ENCODE data around the gene PIEZO2.
A peak's percentile ranks its signal among the peaks of the same experiment; 100 is the strongest.
"Not testable (repeated sequence)": the region's sequence is repeated elsewhere in the genome, so short reads cannot be mapped to it uniquely, and the experiment has no call there.

The PIEZO2 gene

DNA sequence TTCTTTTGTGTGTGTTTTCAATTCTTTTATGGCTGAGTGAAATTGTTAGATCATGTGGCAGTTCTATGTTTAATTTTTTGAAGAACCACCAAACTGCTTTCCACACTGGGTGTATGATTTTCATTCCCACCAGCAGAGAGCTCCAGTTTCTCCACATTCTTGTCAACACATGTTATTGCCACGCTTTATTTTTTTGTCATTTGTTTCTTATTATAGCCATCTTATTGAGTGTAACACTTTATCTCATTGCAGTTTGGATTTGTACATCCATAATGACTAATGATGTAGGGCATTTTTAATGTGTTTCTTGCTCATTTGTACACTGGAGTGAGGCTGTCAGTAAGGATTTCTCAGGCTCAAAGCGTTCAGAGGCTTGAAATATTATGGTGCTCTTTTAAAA lies 184.2 kb downstream of the PIEZO2 start:
- DNase-seq (ENCODE audit: low read depth) = no peak

- DNase-seq (ENCODE audit: low read depth) = no peak
These were observed 195.7 kb downstream of the PIEZO2 start for GRCh38 chr18:10953672-10954071.

DNA sequence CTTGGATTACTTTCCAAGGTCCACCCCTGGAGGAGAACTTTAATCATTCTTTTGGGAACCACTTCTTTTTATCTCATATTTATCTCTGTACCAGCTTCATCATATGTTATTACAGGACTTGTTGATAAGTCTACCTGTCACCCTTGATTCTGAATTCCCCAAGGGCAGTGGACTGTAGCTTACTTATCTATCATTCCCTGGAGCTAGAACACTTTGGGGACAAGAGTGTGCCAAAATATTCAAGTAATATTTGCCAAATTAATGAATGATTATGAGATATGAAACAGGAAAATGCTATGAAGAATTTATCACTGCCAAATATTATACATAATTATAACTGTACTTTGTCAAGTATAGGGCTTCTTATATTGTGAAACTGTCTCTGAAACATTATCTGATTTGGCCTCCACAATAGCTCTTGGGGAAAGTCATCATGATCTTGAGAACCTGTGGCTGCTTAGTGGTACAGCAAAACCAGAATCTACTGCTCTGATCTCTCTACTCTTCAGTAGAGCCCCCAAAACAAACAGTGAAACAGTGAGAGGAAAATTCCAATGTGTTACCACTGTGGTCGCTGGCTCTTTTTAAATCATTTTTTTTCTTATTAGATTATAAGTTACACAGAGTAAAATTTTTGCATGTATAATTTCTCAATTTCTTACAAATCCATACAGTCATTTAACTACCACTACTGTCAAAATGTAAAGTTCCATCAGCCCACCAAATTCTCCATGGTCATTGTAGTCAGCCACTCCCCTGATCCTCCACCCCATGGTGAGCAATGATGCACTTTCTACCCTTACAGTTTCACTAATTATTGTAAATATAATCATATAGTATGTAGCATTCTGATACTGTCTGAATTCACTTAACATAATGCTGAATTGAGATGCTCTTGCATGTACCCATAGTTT lies 197.5 kb downstream of the PIEZO2 start:
- DNase-seq (ENCODE audit: low read depth) = no peak

DNA sequence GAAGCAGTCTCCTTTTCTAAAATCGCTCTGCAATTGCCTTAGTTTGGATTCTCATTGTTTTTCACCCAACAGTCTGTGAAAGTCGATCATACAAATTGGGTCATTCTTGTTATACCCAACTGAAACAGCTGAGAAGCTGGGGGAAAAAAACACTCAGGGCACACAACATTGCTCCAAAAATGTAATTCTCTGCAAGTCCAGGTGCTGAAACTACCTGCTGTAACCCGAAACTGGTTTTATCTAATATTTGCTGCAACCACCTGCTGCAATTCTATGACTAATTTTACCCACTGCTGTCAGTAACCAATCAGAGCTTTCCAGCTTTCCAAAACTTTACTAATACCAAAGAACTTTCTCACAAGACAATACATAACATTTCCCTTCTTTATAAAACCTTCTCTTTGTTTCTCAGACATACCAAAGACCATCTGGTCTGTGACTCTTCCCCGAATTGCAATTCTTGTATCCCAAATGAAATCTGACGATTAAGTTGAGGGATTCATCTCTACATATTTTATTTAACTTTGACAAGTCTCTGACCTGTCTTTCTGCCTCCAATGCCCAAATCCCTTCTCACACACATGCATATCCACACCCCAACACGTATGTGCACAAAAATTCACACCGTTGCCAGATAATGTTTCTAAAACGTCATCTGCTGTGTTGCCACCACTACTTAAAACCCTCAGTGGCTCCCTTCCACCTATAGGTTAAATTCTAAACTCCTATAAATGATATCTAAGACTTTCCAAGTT lies 198.3 kb downstream of the PIEZO2 start:
- no peak for DNase-seq (ENCODE audit: low read depth)

GRCh38 chr18:10950080-10950875 lies 199.1 kb downstream of the PIEZO2 start:
- no peak for DNase-seq (ENCODE audit: low read depth)

DNA sequence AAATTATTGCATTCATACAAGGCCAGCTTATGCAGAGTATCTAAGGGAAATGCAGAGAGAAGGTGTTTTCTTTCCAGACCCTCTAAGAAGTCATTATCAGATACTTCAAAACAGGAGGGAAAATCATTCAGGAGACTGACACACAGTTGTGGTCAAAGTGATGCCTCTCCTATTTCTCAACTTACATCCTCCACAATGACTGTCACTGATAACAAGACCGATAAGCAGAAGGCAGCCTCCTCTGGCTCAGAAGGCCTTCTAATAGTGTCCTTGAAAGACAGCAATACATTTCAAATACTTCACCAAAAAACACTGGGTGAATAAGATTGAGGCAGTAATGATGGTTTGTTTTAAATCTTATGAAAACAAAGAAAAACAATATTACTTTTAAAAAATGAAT lies 199.7 kb downstream of the PIEZO2 start:
- peak; percentile 19 for DNase-seq (ENCODE audit: low read depth)

DNA sequence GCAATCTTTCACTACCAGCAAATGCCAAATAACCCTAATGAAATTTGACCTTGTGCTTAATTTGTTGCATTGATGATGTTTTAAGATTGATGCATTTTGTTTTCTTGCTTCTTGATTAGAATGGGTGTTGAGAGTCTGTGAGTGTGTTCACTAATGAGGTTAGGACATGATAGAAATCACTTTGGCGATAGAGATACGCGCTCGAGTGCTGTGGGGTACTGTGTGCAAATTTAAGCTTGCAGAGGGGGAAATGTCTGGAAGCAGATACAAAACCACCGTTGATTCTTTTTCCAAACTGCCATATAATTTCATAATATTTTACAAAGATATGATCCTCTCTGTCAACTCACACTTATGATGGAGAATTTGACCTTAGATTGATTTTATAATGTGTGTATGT lies 200.9 kb downstream of the PIEZO2 start:
- DNase-seq (ENCODE audit: low read depth) = no peak

GRCh38 chr18:10946058-10946457 lies 203.3 kb downstream of the PIEZO2 start:
- DNase-seq (ENCODE audit: low read depth) = no peak

DNA sequence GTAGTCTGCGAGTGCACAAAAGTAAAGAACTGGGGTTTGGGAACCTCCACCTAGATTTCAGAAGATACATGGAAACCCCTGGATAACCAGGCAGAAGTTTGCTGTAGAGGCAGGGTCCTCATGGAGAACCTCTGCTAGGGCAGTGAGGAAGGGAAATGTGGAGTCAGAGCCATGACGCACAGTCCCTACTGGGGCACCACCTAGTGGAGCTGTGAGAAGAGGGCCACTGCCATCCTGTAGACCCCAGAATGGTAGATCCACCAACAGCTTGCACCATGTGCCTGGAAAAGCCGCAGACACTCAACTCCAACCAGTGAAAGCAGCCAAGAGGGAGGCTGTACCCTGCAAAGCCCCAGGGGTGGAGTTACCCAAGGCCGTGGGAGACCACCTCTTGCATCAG lies 206.4 kb downstream of the PIEZO2 start:
- no peak for DNase-seq (ENCODE audit: low read depth)

GRCh38 chr18:10939822-10940221 lies 209.5 kb downstream of the PIEZO2 start:
- DNase-seq (ENCODE audit: low read depth) = no peak

DNA sequence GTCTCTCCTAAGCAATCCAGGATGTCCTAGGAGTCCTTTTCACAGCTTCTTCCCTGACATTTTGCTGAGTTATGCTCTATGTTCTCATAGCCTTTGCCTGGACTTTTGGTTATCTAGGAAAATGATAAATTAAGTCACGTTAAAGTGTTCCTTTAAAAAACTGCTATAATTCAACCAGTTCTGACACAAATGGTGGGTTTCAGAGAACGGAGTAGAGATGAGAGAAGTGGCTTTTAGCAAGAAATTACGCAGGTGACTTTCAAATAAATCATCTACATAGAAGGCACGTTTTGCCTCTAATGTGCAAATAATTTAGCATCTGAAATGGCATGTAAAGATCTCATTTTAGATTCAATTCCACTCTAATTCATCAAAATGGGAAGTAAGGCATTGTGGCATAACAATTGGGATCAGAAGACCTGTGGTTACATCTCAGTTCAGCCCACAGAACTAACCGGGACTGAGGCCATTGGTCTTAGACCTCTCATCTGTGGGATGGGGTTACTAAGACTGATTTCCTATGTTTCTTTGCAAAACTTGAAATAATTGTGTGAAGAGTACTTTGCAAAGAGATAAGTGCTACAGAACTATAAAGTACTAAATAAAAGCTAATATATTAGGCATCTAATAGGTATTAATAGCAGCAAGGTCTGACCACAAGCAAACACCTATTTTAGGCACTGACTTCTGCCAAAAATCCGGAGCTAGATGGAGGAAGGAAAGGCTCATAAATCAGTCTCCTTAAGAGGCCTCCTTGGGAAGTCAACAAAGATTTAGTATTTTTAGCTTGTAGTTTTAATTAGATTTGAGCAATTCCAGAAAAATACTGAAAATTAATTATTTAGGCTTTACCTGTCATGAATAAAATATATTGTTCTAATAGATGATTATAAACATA lies 211.4 kb downstream of the PIEZO2 start:
- DNase-seq (ENCODE audit: low read depth) = no peak

DNA sequence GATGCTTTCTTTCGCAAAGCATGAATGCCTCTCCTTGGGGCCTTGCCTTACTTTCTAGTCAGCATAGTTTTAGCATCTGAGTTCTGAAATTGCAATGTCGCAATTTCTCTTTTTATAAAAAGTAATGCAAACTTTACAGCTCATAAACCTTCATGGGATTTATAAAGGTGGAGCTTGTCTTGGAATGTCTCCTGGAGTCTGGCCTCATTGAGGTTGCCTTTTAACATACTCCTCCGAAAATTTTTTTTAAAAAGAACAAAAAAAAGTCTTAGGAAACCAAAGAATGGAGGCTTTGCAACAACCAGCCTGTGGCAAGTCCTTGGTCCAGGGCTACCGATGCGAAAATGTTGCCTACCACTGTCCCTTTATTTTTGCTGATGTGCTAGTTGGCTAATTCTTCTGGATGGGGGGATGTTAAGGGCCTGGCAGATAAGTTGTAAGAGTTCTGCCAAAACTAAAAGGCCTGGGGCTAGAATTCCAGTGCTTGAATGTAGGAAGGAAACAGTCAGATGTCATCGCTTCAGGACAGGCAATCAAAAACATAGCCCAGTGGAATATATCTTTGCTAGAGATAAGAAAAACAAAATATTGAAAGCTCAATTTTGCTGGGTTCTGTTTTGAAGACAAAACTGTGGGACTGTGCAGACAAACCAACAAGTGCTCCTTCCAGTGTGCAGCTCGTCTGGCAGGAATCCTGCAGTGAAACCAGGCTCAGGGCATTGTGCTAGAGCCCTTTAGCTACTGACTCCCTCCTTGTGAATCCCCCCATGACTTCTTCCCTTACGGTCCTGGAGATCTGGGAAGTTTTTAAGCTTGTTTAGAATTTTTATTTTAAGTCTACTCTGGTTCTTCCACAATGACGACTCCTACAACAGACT lies 213.0 kb downstream of the PIEZO2 start:
- peak; percentile 10 for DNase-seq (ENCODE audit: low read depth)

DNA sequence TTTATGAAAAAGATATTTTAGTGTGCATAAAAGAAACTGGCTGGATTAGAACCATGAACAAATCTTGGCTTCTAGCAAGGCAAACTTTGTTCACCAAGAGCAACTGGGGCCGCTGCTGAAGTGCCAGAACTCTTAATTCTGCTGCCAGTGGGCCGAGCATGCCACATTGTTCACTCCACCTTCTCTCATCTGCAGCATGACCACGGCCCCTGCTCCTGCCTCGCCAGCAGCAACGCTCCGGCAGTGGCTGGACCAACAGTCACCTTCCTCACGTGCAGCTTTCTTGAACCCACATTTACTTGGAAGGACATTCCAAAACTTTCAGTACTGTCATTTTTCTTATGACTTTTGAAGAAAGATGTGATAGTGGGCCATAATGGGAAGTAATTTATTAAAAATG lies 213.8 kb downstream of the PIEZO2 start:
- no peak for DNase-seq (ENCODE audit: low read depth)

- not testable (repeated sequence) for DNase-seq (ENCODE audit: low read depth)
These were observed 215.7 kb downstream of the PIEZO2 start for GRCh38 chr18:10933648-10934047.

DNA sequence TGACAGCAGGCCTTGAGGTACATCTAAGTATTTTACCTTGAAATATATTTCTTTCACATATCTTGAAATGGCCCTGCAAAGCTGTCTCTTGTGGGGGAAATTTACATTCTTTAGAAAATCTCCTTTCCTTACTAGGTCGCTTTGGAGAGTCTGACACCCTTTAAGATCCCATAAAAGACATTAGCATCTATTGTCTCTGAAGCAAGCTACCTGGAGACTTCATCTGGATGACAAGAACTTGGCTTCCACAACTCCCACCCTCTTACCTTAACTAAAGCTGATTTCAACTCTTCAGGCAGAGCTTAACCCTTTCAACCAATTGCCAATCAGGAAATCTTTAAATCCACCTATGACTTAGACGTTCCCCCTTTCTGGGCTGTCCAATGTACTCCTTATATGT lies 219.3 kb downstream of the PIEZO2 start:
- no peak for DNase-seq (ENCODE audit: low read depth)

- DNase-seq (ENCODE audit: low read depth) = peak; percentile 86
These were observed 220.5 kb downstream of the PIEZO2 start for GRCh38 chr18:10928772-10929373.

- DNase-seq (ENCODE audit: low read depth) = peak; percentile 46
These were observed 221.2 kb downstream of the PIEZO2 start for GRCh38 chr18:10928011-10928771.

- DNase-seq (ENCODE audit: low read depth) = peak; percentile 88
These were observed 221.9 kb downstream of the PIEZO2 start for GRCh38 chr18:10927286-10927992.
